Karpas-422 (cell line): ENCODE measurements around the gene OR5AR1. TPM values are rescaled to one million over a fixed set of nuclear protein-coding genes. Genes with fewer than 3 reads are reported as not detected.

Source experiments
- DNase-seq: peaks from one replicate; pipeline ENCODE4 v3.0.0-alpha.2; 2015
- H2AFZ ChIP-seq: fragments of 200-600 bp; sonication (generic); 2 replicates; pipeline ENCODE4 v1.6.1; 2014; ENCODE audit warnings: antibody characterized with exemption, low read length, mixed read lengths
- H3K27ac ChIP-seq: fragments of 200-600 bp; sonication (generic); 2 replicates; pipeline ENCODE4 v1.5.1; 2014; ENCODE audit warnings: mild to moderate bottlenecking, low read length, moderate library complexity
- H3K27me3 ChIP-seq: fragments of 200-600 bp; sonication (generic); 2 replicates; pipeline ENCODE4 v1.6.1; 2014; ENCODE audit warnings: low read length, mixed read lengths
- H3K36me3 ChIP-seq: fragments of 200-600 bp; sonication (generic); 2 replicates; pipeline ENCODE4 v1.6.1; 2014; ENCODE audit warnings: low read length, mixed read lengths; ENCODE audit not compliant: insufficient read depth
- H3K4me1 ChIP-seq: fragments of 200-600 bp; sonication (generic); 2 replicates; pipeline ENCODE4 v1.6.1; 2014; ENCODE audit warnings: mild to moderate bottlenecking, low read length, mixed read lengths
- H3K4me2 ChIP-seq: fragments of 200-600 bp; sonication (generic); 2 replicates; pipeline ENCODE4 v1.6.1; 2014; ENCODE audit warnings: low read length, low read depth, mild to moderate bottlenecking; ENCODE audit not compliant: poor library complexity, severe bottlenecking
- H3K4me3 ChIP-seq: fragments of 200-600 bp; sonication (generic); 2 replicates; pipeline ENCODE4 v1.5.1; 2014; ENCODE audit warnings: mild to moderate bottlenecking, antibody characterized with exemption, low read length, mixed read lengths
- H3K79me2 ChIP-seq: fragments of 200-600 bp; sonication (generic); 2 replicates; pipeline ENCODE4 v1.6.1; 2014; ENCODE audit warnings: mild to moderate bottlenecking, low read length, mixed read lengths
- H3K9ac ChIP-seq: fragments of 200-600 bp; sonication (generic); 2 replicates; pipeline ENCODE4 v1.6.0; 2014; ENCODE audit warnings: low read length
- H3K9me2 ChIP-seq: fragments of 200-600 bp; sonication (generic), shearing (Covaris generic); replicated peaks from 2 replicates; pipeline ENCODE4 v1.6.0; 2014; ENCODE audit warnings: mild to moderate bottlenecking, low read length, moderate library complexity; ENCODE audit not compliant: insufficient read depth
- H3K9me3 ChIP-seq: fragments of 300-700, 200-600 bp; sonication (generic); 2 replicates; pipeline ENCODE4 v1.6.1; 2014; ENCODE audit warnings: low read length, mixed read lengths
- H4K20me1 ChIP-seq: fragments of 200-600 bp; sonication (generic); 2 replicates; pipeline ENCODE4 v1.6.1; 2014; ENCODE audit warnings: mild to moderate bottlenecking, antibody characterized with exemption, low read length, low read depth; ENCODE audit not compliant: insufficient read depth
- small RNA-seq: library from RNA; depleted of rRNA; stranded (forward); fragments of <200 nt; gene quantifications from one replicate; pipeline ENCODE3, GENCODE V24; 2014
- total RNA-seq: library from RNA; depleted of rRNA; stranded (reverse); fragments of >200 nt; shearing (Covaris generic); gene quantifications from 2 replicates; pipeline ENCODE4 v1.2.3, GENCODE V29; 2014; ENCODE audit warnings: low replicate concordance; rRNA removed

OR5AR1 gene
- total RNA-seq, 1 experiment from 2014 or later = not detected

GRCh38 chr11:56706486-56706885, 43.0 kb downstream of the OR5AR1 start:
- no peak overlapping the region for H3K4me2 ChIP-seq
- no peaks in the 10 kb centered on the region for H4K20me1 ChIP-seq

DNA sequence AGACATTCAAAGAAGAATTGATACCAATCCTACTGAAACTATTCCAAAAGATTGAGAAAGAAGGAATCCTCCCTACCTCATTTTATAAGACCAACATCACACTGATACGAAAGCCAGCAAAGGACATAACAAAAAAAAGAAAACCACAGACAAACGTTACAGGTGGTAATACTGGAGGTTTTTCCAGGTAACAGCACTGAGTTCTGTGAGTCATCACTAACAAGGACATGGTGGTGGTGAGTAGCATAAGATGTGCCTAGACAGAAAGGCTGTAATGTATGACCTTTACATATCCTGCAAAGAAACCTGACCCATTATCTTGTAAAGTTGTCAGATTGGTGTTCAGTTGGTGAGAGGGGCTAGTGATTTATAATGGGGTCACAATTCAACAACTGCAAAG, 50.7 kb downstream of the OR5AR1 start:
- Histone ChIP-seq H3K27me3 (no peaks in the 10 kb centered on the region), H3K4me2 (no peak overlapping the region), H3K79me2 (no peaks in the 10 kb centered on the region), H3K9me2 (no peaks in the 10 kb centered on the region), H3K4me1 (no peaks in the 10 kb centered on the region), H3K9ac (no peak overlapping the region), H2AFZ (no peak overlapping the region), H4K20me1 (no peaks in the 10 kb centered on the region), H3K36me3 (no peaks in the 10 kb centered on the region), H3K4me3 (no peak overlapping the region), H3K27ac (no peak overlapping the region), H3K9me3 (no peaks in the 10 kb centered on the region)
- no peak for DNase-seq

More at GRCh38 chr11:56706486-56706885, 43.0 kb downstream of the OR5AR1 start:
- H2AFZ ChIP-seq = no peak overlapping the region
- DNase-seq = no peak
- H3K9me2 ChIP-seq = no peaks in the 10 kb centered on the region
- H3K9ac ChIP-seq = no peak overlapping the region
- H3K36me3 ChIP-seq = no peaks in the 10 kb centered on the region
- H3K4me3 ChIP-seq = no peak overlapping the region
- no peaks in the 10 kb centered on the region for H3K79me2 ChIP-seq
- no peaks in the 10 kb centered on the region for H3K27me3 ChIP-seq
- H3K4me1 ChIP-seq = no peaks in the 10 kb centered on the region
- no peak overlapping the region for H3K27ac ChIP-seq
- H3K9me3 ChIP-seq = no peaks in the 10 kb centered on the region

Small RNA genes lying within 50 kb of the gene (small RNA-seq; reads per million reads assigned to genes)
- not detected for gene AP004245.1

Other genes starting within 250 kb of the OR5AR1 start
- gene OR5M3, start 190.3 kb upstream of the OR5AR1 start, total RNA-seq = not detected in 2 replicates
- not detected in 2 replicates for gene OR5M8, start 172.3 kb upstream of the OR5AR1 start, total RNA-seq
- not detected in 2 replicates for gene OR5M11, start 120.4 kb upstream of the OR5AR1 start, total RNA-seq
- not detected in 2 replicates for gene OR5M10, start 86.0 kb upstream of the OR5AR1 start, total RNA-seq
- not detected in 2 replicates for gene OR5M1, start 48.8 kb upstream of the OR5AR1 start, total RNA-seq
- gene OR5AP2, start 21.2 kb upstream of the OR5AR1 start, total RNA-seq = not detected in 2 replicates
- gene OR9G1, start 35.4 kb downstream of the OR5AR1 start, total RNA-seq = not detected in 2 replicates
- not detected in 2 replicates for gene OR9G4, start 85.0 kb downstream of the OR5AR1 start, total RNA-seq